ENCODE data around the gene CMIP.

The CMIP gene

DNA sequence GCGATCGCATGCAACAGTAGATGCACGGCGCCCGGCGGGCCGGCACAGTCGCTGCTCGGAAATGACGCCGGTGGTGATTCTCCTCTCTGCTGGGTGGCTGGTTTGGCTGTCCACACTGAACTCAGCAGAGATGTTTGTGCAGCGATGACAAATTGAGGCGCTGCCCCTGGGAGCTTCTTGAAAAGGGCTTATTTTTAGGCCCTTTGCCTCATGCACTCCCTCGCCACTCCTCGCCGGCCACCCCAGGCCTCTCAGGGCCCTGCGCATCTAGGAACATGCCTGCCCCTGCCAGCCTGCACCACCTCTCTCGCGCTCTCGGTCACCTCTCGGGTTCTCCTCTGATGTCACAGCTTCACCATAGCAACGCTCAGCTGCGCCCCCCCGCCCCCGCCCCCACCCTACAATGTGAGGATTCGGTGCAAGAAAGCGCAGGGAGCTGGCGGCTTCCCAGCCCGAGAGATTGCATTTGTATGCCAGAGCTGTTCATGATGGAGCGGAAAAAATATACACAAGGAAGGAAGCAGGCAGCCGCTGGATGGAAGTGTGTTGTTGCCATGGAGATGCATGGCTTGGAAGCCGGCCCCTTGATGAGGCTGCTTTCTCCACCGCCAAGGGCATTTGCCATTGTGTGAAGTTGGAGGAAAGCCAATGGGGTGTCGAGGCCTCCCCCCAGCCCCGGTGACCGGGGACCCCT, 253.2 kb downstream of the CMIP start:
- H3K27me3 ChIP-seq (replicated peaks; ENCODE audit: control insufficient read depth, insufficient read depth, low read length) = no peaks in the 10 kb centered on the region
- no peak for DNase-seq (ENCODE audit: extremely low read depth, insufficient read length)
- no peaks in the 10 kb centered on the region; the same call in none of the 2 replicates for H3K36me3 ChIP-seq (ENCODE audit: control insufficient read depth, insufficient read depth, low read length)
- H3K4me3 ChIP-seq (replicated peaks; ENCODE audit: low read depth, low read length) = no peak overlapping the region
- TF ChIP-seq, protein P1, sequence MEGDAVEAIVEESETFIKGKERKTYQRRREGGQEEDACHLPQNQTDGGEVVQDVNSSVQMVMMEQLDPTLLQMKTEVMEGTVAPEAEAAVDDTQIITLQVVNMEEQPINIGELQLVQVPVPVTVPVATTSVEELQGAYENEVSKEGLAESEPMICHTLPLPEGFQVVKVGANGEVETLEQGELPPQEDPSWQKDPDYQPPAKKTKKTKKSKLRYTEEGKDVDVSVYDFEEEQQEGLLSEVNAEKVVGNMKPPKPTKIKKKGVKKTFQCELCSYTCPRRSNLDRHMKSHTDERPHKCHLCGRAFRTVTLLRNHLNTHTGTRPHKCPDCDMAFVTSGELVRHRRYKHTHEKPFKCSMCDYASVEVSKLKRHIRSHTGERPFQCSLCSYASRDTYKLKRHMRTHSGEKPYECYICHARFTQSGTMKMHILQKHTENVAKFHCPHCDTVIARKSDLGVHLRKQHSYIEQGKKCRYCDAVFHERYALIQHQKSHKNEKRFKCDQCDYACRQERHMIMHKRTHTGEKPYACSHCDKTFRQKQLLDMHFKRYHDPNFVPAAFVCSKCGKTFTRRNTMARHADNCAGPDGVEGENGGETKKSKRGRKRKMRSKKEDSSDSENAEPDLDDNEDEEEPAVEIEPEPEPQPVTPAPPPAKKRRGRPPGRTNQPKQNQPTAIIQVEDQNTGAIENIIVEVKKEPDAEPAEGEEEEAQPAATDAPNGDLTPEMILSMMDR (IDR thresholded peaks at IDR 0.05; ENCODE audit: insufficient read depth, low read length, poor library complexity, severe bottlenecking) = no peak

DNA sequence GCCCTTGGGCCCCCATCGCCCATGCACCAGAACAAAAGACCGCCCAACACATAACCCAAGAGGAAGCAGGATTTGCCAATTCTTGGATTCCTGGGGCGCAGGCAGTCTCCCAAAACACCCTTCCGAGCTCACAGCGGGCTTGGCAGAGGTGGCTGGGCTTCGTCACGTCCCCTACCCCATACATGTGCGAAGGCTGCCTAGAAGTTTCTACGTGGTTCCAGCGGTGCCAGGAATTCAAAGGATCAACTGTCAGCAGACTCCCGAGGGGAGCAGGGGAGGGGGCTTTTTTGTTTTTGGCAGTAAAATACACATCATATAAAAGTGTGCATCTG, 253.7 kb downstream of the CMIP start:
- DNase-seq (ENCODE audit: extremely low read depth, insufficient read length) = no peak
- Histone ChIP-seq H3K36me3 (ENCODE audit: control insufficient read depth, insufficient read depth, low read length) (no peaks in the 10 kb centered on the region; the same call in none of the 2 replicates), H3K4me3 (replicated peaks; ENCODE audit: low read depth, low read length) (no peak overlapping the region), H3K27me3 (replicated peaks; ENCODE audit: control insufficient read depth, insufficient read depth, low read length) (no peaks in the 10 kb centered on the region)
- TF ChIP-seq, protein P1 (IDR thresholded peaks at IDR 0.05; ENCODE audit: insufficient read depth, low read length, poor library complexity, severe bottlenecking) = no peak

DNA sequence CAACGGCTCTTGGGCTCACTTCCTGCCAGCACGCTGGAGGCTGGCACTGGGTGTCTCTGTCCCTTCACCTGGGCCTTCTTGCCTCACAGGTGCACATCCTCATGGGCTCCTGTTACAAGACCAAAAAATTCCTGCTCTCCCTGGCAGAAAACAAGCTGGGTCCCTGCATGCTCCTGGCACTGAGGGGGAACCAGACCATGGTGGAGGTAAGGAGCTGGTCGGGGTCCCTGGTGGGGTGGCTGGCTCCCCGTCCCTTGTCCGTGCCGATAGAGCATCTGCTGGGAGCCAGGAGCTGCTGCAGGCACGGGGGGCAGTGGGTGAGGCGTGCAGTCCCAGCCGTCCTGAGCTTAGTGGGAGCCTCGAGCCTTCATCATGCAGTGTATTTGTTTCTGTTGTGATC, 255.0 kb downstream of the CMIP start:
- TF ChIP-seq, protein P1 (IDR thresholded peaks at IDR 0.05; ENCODE audit: insufficient read depth, low read length, poor library complexity, severe bottlenecking) = no peak
- no peaks in the 10 kb centered on the region for H3K27me3 ChIP-seq (replicated peaks; ENCODE audit: control insufficient read depth, insufficient read depth, low read length)
- no peak for DNase-seq (ENCODE audit: extremely low read depth, insufficient read length)
- no peak overlapping the region for H3K4me3 ChIP-seq (replicated peaks; ENCODE audit: low read depth, low read length)
- H3K36me3 ChIP-seq (ENCODE audit: control insufficient read depth, insufficient read depth, low read length) = no peaks in the 10 kb centered on the region; the same call in none of the 2 replicates

DNA sequence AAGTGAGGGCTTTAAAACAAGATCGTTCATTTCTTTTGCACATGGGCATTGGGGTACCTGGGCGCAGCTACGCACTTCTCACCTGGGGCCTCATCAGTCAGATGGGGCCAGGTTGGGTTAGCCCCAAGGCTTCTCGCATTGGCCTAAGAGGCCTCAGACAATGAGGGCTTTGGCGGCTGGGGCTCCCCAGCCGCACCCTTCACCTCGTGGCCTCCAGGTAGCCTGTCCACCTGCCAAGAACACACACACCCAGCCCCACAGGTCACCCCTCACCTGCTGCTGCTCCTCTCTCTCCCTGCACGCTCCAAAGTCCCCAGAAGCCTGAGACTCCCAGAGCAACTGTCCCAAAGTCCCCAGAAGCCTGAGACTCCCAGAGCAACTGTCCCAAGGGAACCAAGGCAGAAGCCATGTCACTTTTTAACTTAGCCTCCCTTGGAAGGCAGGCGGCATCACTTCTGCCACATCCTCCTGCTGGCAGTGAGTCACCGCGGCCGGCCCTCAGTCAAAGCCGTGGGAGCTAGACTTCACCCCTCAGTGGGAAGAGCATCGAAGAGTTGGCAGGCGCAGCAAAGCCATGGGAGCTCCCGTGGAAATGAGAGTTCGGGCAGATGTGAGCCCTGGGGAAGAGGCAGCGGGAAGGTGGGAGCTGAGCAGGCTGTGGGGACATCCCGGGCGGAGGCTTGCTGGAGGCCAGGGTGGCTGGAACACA, 255.6 kb downstream of the CMIP start:
- no peak for DNase-seq (ENCODE audit: extremely low read depth, insufficient read length)
- H3K27me3 ChIP-seq (replicated peaks; ENCODE audit: control insufficient read depth, insufficient read depth, low read length) = no peaks in the 10 kb centered on the region
- no peak overlapping the region for H3K4me3 ChIP-seq (replicated peaks; ENCODE audit: low read depth, low read length)
- no peaks in the 10 kb centered on the region; the same call in none of the 2 replicates for H3K36me3 ChIP-seq (ENCODE audit: control insufficient read depth, insufficient read depth, low read length)
- TF ChIP-seq, protein P1 (IDR thresholded peaks at IDR 0.05; ENCODE audit: insufficient read depth, low read length, poor library complexity, severe bottlenecking) = no peak

DNA sequence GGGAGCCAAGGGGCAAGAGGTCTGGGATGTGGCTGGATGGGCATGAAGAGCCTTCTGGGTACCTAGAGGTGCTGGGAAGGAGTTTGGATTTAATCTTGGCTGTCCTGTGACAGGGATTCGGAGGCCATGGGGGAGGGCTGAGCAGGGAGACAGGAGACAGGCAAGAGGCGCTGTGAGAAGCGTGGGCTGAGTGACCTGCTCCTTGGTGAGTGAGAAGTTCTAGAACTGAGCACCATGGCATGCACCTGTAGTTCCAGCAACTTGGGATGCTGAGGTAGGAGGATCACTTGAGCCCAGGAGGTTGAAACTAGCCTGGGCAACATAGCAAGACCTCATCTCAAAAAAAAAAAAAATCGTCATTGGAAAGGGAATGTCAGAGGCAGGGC, 256.2 kb downstream of the CMIP start:
- Histone ChIP-seq H3K4me3 (replicated peaks; ENCODE audit: low read depth, low read length) (no peak overlapping the region), H3K27me3 (replicated peaks; ENCODE audit: control insufficient read depth, insufficient read depth, low read length) (no peaks in the 10 kb centered on the region), H3K36me3 (ENCODE audit: control insufficient read depth, insufficient read depth, low read length) (no peaks in the 10 kb centered on the region; the same call in none of the 2 replicates)
- no peak for DNase-seq (ENCODE audit: extremely low read depth, insufficient read length)
- TF ChIP-seq, protein P1 (IDR thresholded peaks at IDR 0.05; ENCODE audit: insufficient read depth, low read length, poor library complexity, severe bottlenecking) = no peak

Measured in GM06990 (cell line).